GM12878 (cell line): ENCODE measurements around the gene NAB1. TPM values are rescaled to one million over a fixed set of nuclear protein-coding genes. Genes with fewer than 3 reads are reported as not detected.

Source experiments
- MLLT1 ChIP-seq: fragments of 450-650 bp; IDR thresholded peaks from 2 replicates; pipeline ENCODE4 v1.6.1; 2016; ENCODE audit warnings: mild to moderate bottlenecking
- MYC ChIP-seq: IDR thresholded peaks from 2 replicates; pipeline ENCODE4 v1.6.1; 2011; ENCODE audit warnings: mild to moderate bottlenecking, low read length, moderate library complexity, inconsistent platforms; ENCODE audit not compliant: insufficient read depth, insufficient replicate concordance, insufficient read length, severe bottlenecking
- SREBF2 ChIP-seq: IDR thresholded peaks from 2 replicates; pipeline ENCODE4 v1.6.1; 2012; ENCODE audit warnings: mild to moderate bottlenecking, low read length
- ZBED1 ChIP-seq: IDR thresholded peaks from 2 replicates; pipeline ENCODE4 v1.6.1; 2016; ENCODE audit warnings: borderline replicate concordance
- polyA plus RNA-seq, 11 experiments: library from polyadenylated mRNA; depleted of rRNA in 4 of 11; unstranded in 6 of 11; stranded (reverse) in 5 of 11; fragments of >200 nt; fragmentation: Nextera tagmentation in 4 of 11; fragmentation: Illumina TruSeq in 1 of 11; extraction: Ambion mirVana in 4 of 11; extraction: Trizol in 1 of 11; gene quantifications; 1 replicate in 1 of 11; 2 replicates in 10 of 11; pipeline versions ENCODE4 v1.2.1 to v1.2.3, GENCODE V29; 2011 to 2016; ENCODE audit warnings: inconsistent platforms in 2 of 11, missing spikeins in 2 of 11, low read depth in 1 of 11
- total RNA-seq, 4 experiments: library from RNA; depleted of rRNA in 3 of 4; stranded (reverse); fragments of >200 nt in 3 of 4; fragmentation: Illumina TruSeq in 1 of 4; extraction: Trizol in 1 of 4; gene quantifications; 2 replicates each; pipeline versions ENCODE4 v1.2.1 to v1.2.3, GENCODE V29; 2013 to 2021
- TF ChIP-seq, protein P1 (sequence below): IDR thresholded peaks from 2 replicates; pipeline ENCODE4 v1.6.1; 2011; ENCODE audit warnings: borderline replicate concordance, low read depth, mild to moderate bottlenecking, moderate library complexity, low read length; ENCODE audit not compliant: insufficient read depth, poor library complexity, severe bottlenecking
- TF ChIP-seq, protein P2 (sequence below): fragments of 450-650 bp; IDR thresholded peaks from 2 replicates; pipeline ENCODE4 v1.6.1; 2017; ENCODE audit warnings: antibody characterized with exemption, mild to moderate bottlenecking, moderate library complexity

The NAB1 gene
- total and polyA plus RNA-seq, 10 of the 15 experiments (the other 5 are each of a cell fraction or from before 2014, with no cell fraction given) = 4.5 to 39.6 (median 23.0) TPM

- TF ChIP-seq, protein P1, sequence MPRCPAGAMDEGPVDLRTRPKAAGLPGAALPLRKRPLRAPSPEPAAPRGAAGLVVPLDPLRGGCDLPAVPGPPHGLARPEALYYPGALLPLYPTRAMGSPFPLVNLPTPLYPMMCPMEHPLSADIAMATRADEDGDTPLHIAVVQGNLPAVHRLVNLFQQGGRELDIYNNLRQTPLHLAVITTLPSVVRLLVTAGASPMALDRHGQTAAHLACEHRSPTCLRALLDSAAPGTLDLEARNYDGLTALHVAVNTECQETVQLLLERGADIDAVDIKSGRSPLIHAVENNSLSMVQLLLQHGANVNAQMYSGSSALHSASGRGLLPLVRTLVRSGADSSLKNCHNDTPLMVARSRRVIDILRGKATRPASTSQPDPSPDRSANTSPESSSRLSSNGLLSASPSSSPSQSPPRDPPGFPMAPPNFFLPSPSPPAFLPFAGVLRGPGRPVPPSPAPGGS = no peak
- TF ChIP-seq MYC (no peak), ZBED1 (peak; percentile 32; the same call in 1 of the 2 replicates), SREBF2 (no peak), MLLT1 (peak; percentile 62; the same call in 1 of the 2 replicates)
- TF ChIP-seq, protein P2, sequence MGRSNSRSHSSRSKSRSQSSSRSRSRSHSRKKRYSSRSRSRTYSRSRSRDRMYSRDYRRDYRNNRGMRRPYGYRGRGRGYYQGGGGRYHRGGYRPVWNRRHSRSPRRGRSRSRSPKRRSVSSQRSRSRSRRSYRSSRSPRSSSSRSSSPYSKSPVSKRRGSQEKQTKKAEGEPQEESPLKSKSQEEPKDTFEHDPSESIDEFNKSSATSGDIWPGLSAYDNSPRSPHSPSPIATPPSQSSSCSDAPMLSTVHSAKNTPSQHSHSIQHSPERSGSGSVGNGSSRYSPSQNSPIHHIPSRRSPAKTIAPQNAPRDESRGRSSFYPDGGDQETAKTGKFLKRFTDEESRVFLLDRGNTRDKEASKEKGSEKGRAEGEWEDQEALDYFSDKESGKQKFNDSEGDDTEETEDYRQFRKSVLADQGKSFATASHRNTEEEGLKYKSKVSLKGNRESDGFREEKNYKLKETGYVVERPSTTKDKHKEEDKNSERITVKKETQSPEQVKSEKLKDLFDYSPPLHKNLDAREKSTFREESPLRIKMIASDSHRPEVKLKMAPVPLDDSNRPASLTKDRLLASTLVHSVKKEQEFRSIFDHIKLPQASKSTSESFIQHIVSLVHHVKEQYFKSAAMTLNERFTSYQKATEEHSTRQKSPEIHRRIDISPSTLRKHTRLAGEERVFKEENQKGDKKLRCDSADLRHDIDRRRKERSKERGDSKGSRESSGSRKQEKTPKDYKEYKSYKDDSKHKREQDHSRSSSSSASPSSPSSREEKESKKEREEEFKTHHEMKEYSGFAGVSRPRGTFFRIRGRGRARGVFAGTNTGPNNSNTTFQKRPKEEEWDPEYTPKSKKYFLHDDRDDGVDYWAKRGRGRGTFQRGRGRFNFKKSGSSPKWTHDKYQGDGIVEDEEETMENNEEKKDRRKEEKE = no peak
- TF ChIP-seq, all 136 proteins: peak for 49
Observed at GRCh38 chr2:190679813-190680591, 31.1 kb downstream of the NAB1 start (continued).
